Adrenal gland (tissue), 12 donors: ENCODE measurements around the gene AACS. TPM values are rescaled to one million over a fixed set of nuclear protein-coding genes. Genes with fewer than 3 reads are reported as not detected.

Experiments used
- DNase-seq, 7 donors: peaks; one replicate each; pipeline ENCODE4 v3.0.0-alpha.2; 2019 to 2020
- H3K27ac ChIP-seq, 5 donors: fragments of 200-600 bp; sonication (generic) in 4 of 5; 1 replicate in 3 of 5; 2 replicates in 2 of 5; pipeline versions ENCODE4 v1.5.1 to v1.8.0; 2016 to 2020; ENCODE audit warnings: mild to moderate bottlenecking in 1 of 5
- H3K27me3 ChIP-seq: fragments of 200-600 bp; 2 replicates; pipeline ENCODE4 v1.8.0; 2021
- H3K36me3 ChIP-seq, 2 donors: fragments of 200-600 bp; replicated peaks in 1 of 2; 1 replicate in 1 of 2; 2 replicates in 1 of 2; pipeline versions ENCODE4 v1.5.1 to v1.8.0; 2018 to 2022
- H3K4me1 ChIP-seq, 2 donors: fragments of 200-600 bp; replicated peaks in 1 of 2; 1 replicate in 1 of 2; 2 replicates in 1 of 2; pipeline versions ENCODE4 v1.5.1 to v1.8.0; 2018 to 2021
- H3K4me3 ChIP-seq, 4 donors: fragments of 200-600 bp; sonication (generic) in 3 of 4; one replicate each; pipeline ENCODE4 v1.5.1; 2016 to 2018
- H3K9me3 ChIP-seq, 3 donors: fragments of 200-600 bp; sonication (generic) in 1 of 3; replicated peaks in 1 of 3; 1 replicate in 2 of 3; 2 replicates in 1 of 3; pipeline versions ENCODE4 v1.5.1 to v1.8.0; 2016 to 2021
- POLR2A ChIP-seq, 2 donors: fragments of 450-650 bp; IDR thresholded peaks; one replicate each; pipeline ENCODE4 v1.6.1; 2017; ENCODE audit warnings: antibody characterized with exemption in 2 of 2, mild to moderate bottlenecking in 2 of 2, moderate library complexity in 1 of 2
- WGBS, 4 donors: extraction: QIAGEN DNeasy Blood & Tissue Kit in 2 of 4; methylation state at CpG; one replicate each; pipeline versions ENCODE4 v1.1.5 to v1.1.7; 2013 to 2017; 5-methylcytosine and 5-hydroxymethylcytosine counted together
- intact Hi-C, 2 donors: fragments of 100-400 bp; cut with DNase I; formaldehyde crosslinking; loops; one replicate each; pipeline versions ENCODE4 v1.14.1 to v1.15.0; 2022 to 2023
- polyA plus RNA-seq, 3 donors: library from polyadenylated mRNA; stranded (reverse); fragments of 200-250 nt in 2 of 3; fragments of 350-450 nt in 1 of 3; fragmentation: Illumina TruSeq in 1 of 3; extraction: RNeasy Lipid Tissue Mini Kit (QIAGEN cat#74804) in 1 of 3; gene quantifications; one replicate each; pipeline ENCODE4 v1.2.3, GENCODE V29; 2013 to 2014
- total RNA-seq, 9 donors: library from RNA; depleted of rRNA in 4 of 9; stranded (reverse); fragments of >200 nt in 4 of 9; fragments of 120-200 nt in 1 of 9; fragmentation: NEBNext Ultra II Directional in 1 of 9; extraction: Animal tissue kit (Norgen Biotek cat#: 25700) in 1 of 9; gene quantifications; one replicate each; pipeline versions ENCODE4 v1.1.0 to v1.2.4, GENCODE V29; 2013 to 2023
- TF ChIP-seq, protein P1 (sequence below), 6 experiments: fragments of 450-650 bp in 4 of 6; fragments of 200-600 bp in 2 of 6; sonication (generic) in 1 of 6; IDR thresholded peaks; 1 replicate in 5 of 6; 2 replicates in 1 of 6; pipeline versions ENCODE4 v1.5.1 to v1.8.0; 2016 to 2021; ENCODE audit warnings: antibody characterized with exemption in 6 of 6, mild to moderate bottlenecking in 2 of 6, moderate library complexity in 1 of 6
- donor health status: healthy with polysubstance abuse.
- donor health status: Bipolar disorder and iron deficiency.
- donor health status: DM: yes; HTN: yes; CAD: no.
- donor health status: DM: no; HTN: no; CAD: no.
- donor health status: DM: no; HTN: no; CAD: no.
- donor health status: DM: yes; HTN: yes; CAD: no.

AACS gene
- total and polyA plus RNA-seq, 12 donors, result 8.0 to 31.7 (median 15.4) TPM

DNA sequence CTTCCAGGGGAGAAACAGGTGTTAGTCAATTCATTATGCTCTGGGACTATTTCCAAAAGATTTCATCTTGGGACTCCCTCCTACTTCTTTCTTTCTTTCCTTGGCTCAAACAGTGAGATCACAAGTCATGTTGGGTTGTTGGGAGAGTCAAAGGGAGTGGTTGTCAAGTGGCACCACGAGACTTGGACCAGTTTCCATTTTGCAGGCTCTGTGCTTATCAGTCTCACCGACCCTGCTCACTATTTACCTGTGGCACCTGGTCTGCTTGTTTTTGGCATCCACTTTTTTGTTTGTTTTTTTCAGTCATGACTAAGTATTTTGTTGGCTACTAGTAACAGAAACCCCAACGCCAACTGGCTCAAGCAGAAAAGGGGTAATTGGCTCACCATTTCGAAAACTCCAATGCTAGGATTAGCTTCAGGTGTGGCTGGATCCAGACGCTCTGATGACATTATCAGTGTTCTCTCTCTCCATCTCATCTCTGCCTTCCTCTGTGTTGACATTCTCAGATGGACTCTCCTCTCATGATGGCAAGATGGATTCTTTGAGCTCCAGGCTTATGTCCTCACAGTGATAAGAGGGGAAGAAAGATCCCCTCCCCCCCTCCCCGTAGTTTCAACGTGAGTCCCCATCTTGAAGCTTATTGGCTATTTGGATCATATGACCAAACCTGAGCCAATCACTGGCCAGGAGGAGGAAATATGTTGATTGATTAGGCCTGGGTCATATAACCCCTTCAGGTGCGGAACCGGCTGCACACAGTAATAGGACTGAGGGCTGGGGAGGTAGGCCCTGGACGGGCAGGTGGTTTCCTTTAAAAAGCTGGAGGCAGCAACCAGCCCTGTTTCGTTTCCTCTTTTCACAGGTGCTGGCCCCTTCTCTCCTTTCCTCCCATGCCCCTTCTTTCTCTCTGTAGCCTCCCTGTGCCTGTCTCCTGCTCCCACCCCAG, 84.2 kb downstream of the AACS start:
- Histone ChIP-seq H3K27me3 (no peaks in the 10 kb centered on the region), H3K36me3 (no peaks in the 10 kb centered on the region), H3K4me3 (no peak overlapping the region), H3K9me3 (no peaks in the 10 kb centered on the region), H3K4me1 (no peaks in the 10 kb centered on the region), H3K27ac (no peak overlapping the region)
- no peak for DNase-seq
- TF ChIP-seq, protein P1, sequence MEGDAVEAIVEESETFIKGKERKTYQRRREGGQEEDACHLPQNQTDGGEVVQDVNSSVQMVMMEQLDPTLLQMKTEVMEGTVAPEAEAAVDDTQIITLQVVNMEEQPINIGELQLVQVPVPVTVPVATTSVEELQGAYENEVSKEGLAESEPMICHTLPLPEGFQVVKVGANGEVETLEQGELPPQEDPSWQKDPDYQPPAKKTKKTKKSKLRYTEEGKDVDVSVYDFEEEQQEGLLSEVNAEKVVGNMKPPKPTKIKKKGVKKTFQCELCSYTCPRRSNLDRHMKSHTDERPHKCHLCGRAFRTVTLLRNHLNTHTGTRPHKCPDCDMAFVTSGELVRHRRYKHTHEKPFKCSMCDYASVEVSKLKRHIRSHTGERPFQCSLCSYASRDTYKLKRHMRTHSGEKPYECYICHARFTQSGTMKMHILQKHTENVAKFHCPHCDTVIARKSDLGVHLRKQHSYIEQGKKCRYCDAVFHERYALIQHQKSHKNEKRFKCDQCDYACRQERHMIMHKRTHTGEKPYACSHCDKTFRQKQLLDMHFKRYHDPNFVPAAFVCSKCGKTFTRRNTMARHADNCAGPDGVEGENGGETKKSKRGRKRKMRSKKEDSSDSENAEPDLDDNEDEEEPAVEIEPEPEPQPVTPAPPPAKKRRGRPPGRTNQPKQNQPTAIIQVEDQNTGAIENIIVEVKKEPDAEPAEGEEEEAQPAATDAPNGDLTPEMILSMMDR (IDR thresholded peaks at IDR 0.05), result no peak
- no peak for TF ChIP-seq POLR2A (IDR thresholded peaks at IDR 0.05)
- intact Hi-C loops, result no loop called here
- 69 to 84% (median 78%) methylated on average over 11 of the region's 11 CpGs for WGBS, 4 donors

DNA sequence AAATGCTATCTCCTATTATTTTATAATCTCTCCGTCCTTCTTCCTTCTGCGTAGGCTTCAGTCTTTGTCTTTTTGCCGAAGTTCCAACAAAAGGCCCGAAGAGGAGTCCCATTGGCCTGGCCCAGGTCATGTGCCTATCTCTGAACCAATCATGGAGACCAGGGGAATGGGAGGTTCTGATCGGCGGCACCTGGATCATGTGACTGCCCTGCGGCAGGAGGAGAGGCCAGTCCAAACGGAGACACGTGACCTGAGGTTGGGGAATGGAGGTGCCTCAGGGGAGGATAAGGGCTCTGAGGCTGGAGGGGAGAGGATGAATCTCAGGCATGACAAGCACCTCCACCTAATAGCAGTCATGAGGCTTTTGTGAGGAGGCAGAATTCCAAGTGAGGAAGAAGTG, 86.0 kb downstream of the AACS start:
- Histone ChIP-seq H3K27ac (no peak overlapping the region), H3K27me3 (no peaks in the 10 kb centered on the region), H3K9me3 (no peaks in the 10 kb centered on the region), H3K4me1 (no peaks in the 10 kb centered on the region), H3K4me3 (no peak overlapping the region), H3K36me3 (no peaks in the 10 kb centered on the region)
- TF ChIP-seq POLR2A (IDR thresholded peaks at IDR 0.05), result no peak
- TF ChIP-seq, protein P1 (IDR thresholded peaks at IDR 0.05), result no peak
- no peak for DNase-seq
- intact Hi-C loops, result no loop called here
- 82 to 93% (median 89%) methylated on average over 9 of the region's 9 CpGs for WGBS, 4 donors

DNA sequence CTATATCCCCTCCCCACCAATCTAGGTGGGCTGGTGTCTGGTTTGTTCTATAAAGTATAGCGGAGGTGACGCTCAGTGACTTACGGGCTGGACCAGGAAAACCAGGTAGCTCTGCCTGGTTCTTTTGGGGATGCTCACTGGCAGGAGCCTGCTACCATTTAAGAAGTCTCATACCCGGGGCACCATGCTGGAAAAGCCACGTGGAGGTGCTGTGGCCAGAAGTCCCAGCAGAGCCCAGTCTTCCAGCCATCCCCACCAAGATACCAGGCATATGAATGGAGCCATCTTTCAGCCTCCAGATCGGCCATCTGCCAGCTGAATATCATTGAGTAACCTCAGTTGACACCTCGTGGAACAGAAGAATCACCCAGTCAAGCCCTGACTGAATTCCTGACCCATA, 87.2 kb downstream of the AACS start:
- Histone ChIP-seq H3K36me3 (no peaks in the 10 kb centered on the region), H3K27ac (no peak overlapping the region), H3K4me1 (no peaks in the 10 kb centered on the region), H3K27me3 (no peaks in the 10 kb centered on the region), H3K9me3 (no peaks in the 10 kb centered on the region), H3K4me3 (no peak overlapping the region)
- no peak for DNase-seq
- TF ChIP-seq, protein P1 (IDR thresholded peaks at IDR 0.05), result no peak
- TF ChIP-seq POLR2A (IDR thresholded peaks at IDR 0.05), result no peak
- intact Hi-C loops, result no loop called here
- 74 to 81% (median 76%) methylated on average over 3 to 7 of the region's 7 CpGs for WGBS, 4 donors

DNA sequence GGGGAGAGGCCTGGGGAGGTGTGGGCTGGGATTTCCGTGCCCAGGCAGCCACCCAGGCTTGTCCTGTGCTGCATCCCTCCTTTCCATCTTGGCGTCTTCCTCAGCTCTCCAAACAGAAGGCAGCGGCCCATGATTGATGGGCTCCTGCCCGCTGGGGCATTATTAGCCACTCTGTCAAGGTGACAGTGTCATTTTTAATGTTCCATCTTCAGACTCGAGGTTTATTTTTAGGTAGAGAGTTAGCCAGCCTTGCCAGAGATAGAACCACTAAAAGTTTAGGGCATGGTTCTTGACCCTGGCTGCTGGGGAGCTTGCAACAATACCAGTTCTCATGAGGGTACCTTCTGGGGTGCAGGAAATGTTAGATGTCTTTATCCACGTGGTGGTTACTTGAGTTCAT, 90.1 kb downstream of the AACS start:
- DNase-seq, result no peak
- Histone ChIP-seq H3K4me1 (no peaks in the 10 kb centered on the region), H3K27me3 (no peaks in the 10 kb centered on the region), H3K9me3 (no peaks in the 10 kb centered on the region), H3K36me3 (no peaks in the 10 kb centered on the region), H3K27ac (no peak overlapping the region), H3K4me3 (no peak overlapping the region)
- 30 to 44% (median 42%) methylated on average over 6 of the region's 6 CpGs for WGBS, 4 donors
- intact Hi-C loops, result no loop called here
- TF ChIP-seq POLR2A (IDR thresholded peaks at IDR 0.05), result no peak
- TF ChIP-seq, protein P1 (IDR thresholded peaks at IDR 0.05), result no peak
